ENCODE measurements around the gene CNTROB. TPM values are rescaled to one million over a fixed set of nuclear protein-coding genes. Genes with fewer than 3 reads are reported as not detected.
A peak's percentile ranks its signal among the peaks of the same experiment; 100 is the strongest.

The CNTROB gene
- polyA plus RNA-seq, 4 donors = 44.2 to 67.3 (median 54.4) TPM

- DNase-seq (ENCODE audit: low read depth in 4 of 4, low spot score in 3 of 4) = no peak
Measured at GRCh38 chr17:7903154-7904103, 28.6 kb upstream of the CNTROB start.

- no peak for DNase-seq (ENCODE audit: low read depth in 4 of 4, low spot score in 3 of 4)
Measured at GRCh38 chr17:7909089-7909488, 22.9 kb upstream of the CNTROB start.

GRCh38 chr17:7910281-7910680, 21.7 kb upstream of the CNTROB start:
- no peak for DNase-seq (ENCODE audit: low read depth in 4 of 4, low spot score in 3 of 4)

GRCh38 chr17:7910711-7911110, 21.3 kb upstream of the CNTROB start:
- no peak for DNase-seq (ENCODE audit: low read depth in 4 of 4, low spot score in 3 of 4)

GRCh38 chr17:7911116-7911515, 20.9 kb upstream of the CNTROB start:
- DNase-seq (ENCODE audit: low read depth in 4 of 4, low spot score in 3 of 4) = no peak

GRCh38 chr17:7912927-7913524, 19.0 kb upstream of the CNTROB start:
- DNase-seq (ENCODE audit: low read depth in 4 of 4, low spot score in 3 of 4) = no peak

GRCh38 chr17:7915179-7915610, 16.8 kb upstream of the CNTROB start:
- DNase-seq (ENCODE audit: low read depth in 4 of 4, low spot score in 3 of 4) = no peak

- DNase-seq (ENCODE audit: low read depth in 4 of 4, low spot score in 3 of 4) = peak; percentile 92 to 94 (median 94)
Measured at GRCh38 chr17:7915611-7916384, 16.2 kb upstream of the CNTROB start, which contains the start of gene RNF227. TSS of gene RNF227 (minus strand) at chr17:7916289. CDS start at chr17:7916195, 94 bp downstream.

GRCh38 chr17:7916385-7916682, 15.7 kb upstream of the CNTROB start:
- DNase-seq (ENCODE audit: low read depth in 4 of 4, low spot score in 3 of 4) = no peak

- no peak for DNase-seq (ENCODE audit: low read depth in 4 of 4, low spot score in 3 of 4)
Measured at GRCh38 chr17:7916808-7917207, 15.2 kb upstream of the CNTROB start.

- no peak for DNase-seq (ENCODE audit: low read depth in 4 of 4, low spot score in 3 of 4)
Measured at GRCh38 chr17:7922269-7922844, 9.6 kb upstream of the CNTROB start.

- peak; percentile 73 to 83 (median 78) for DNase-seq (ENCODE audit: low read depth in 4 of 4, low spot score in 3 of 4)
Measured at GRCh38 chr17:7922845-7923628, 9.0 kb upstream of the CNTROB start.

GRCh38 chr17:7927596-7927995, 4.4 kb upstream of the CNTROB start:
- DNase-seq (ENCODE audit: low read depth in 4 of 4, low spot score in 3 of 4) = no peak

- DNase-seq (ENCODE audit: low read depth in 4 of 4, low spot score in 3 of 4) = peak in 1 of 4 donors; percentile 53
Measured at GRCh38 chr17:7929158-7930023, 2.6 kb upstream of the CNTROB start, which contains the start of gene KCNAB3. TSS of gene KCNAB3 (minus strand) at chr17:7929856. CDS start at chr17:7929435, 421 bp downstream.

- no peak for DNase-seq (ENCODE audit: low read depth in 4 of 4, low spot score in 3 of 4)
Measured at GRCh38 chr17:7930841-7931631, 970 bp upstream of the CNTROB start.

- no peak for DNase-seq (ENCODE audit: low read depth in 4 of 4, low spot score in 3 of 4)
Measured at GRCh38 chr17:7932483-7932891, 481 bp downstream of the CNTROB start.

GRCh38 chr17:7932949-7933348, 943 bp downstream of the CNTROB start:
- no peak for DNase-seq (ENCODE audit: low read depth in 4 of 4, low spot score in 3 of 4)

- DNase-seq (ENCODE audit: low read depth in 4 of 4, low spot score in 3 of 4) = no peak
Measured at GRCh38 chr17:7935859-7936258, 3.9 kb downstream of the CNTROB start.
